Neuronal stem cell (in vitro differentiated cells): ENCODE data around the gene TSPOAP1.

Experiments used
- DNase-seq: peaks from one replicate; pipeline ENCODE4 v3.0.0-alpha.2; 2013; ENCODE audit warnings: low spot score
- H2AFZ ChIP-seq: one replicate; pipeline ENCODE4 v1.6.1; 2013; ENCODE audit warnings: mild to moderate bottlenecking, low read length, inconsistent platforms
- H2AK5ac ChIP-seq: 2 replicates; pipeline ENCODE4 v1.6.1; 2013; ENCODE audit warnings: low read depth, mild to moderate bottlenecking, inconsistent platforms, low read length, moderate library complexity, mixed read lengths
- H2BK120ac ChIP-seq: 2 replicates; pipeline ENCODE4 v1.6.1; 2013; ENCODE audit warnings: low read depth, mild to moderate bottlenecking, inconsistent platforms, low read length, moderate library complexity, mixed read lengths
- H2BK12ac ChIP-seq: one replicate; pipeline ENCODE4 v1.6.1; 2013; ENCODE audit warnings: low read length, inconsistent platforms
- H2BK15ac ChIP-seq: 2 replicates; pipeline ENCODE4 v1.6.1; 2013; ENCODE audit warnings: mild to moderate bottlenecking, low read length, inconsistent platforms, mixed read lengths
- H2BK5ac ChIP-seq: one replicate; pipeline ENCODE4 v1.6.1; 2013; ENCODE audit warnings: inconsistent platforms, mild to moderate bottlenecking, low read length, moderate library complexity
- H3K14ac ChIP-seq: one replicate; pipeline ENCODE4 v1.6.1; 2013; ENCODE audit warnings: low read length, inconsistent platforms
- H3K18ac ChIP-seq: 2 replicates; pipeline ENCODE4 v1.6.1; 2013; ENCODE audit warnings: low read length, inconsistent platforms
- H3K23ac ChIP-seq: 2 replicates; pipeline ENCODE4 v1.6.1; 2013; ENCODE audit warnings: low read depth, mild to moderate bottlenecking, mixed read lengths, low read length, inconsistent platforms; ENCODE audit not compliant: poor library complexity
- H3K27ac ChIP-seq: replicated peaks from 3 replicates; pipeline ENCODE4 v1.5.1; 2013; ENCODE audit warnings: low read length, inconsistent platforms
- H3K27me3 ChIP-seq, 3 experiments: 2 replicates each; pipeline ENCODE4 v1.6.1; 2013; ENCODE audit warnings: low read length in 3 of 3, mild to moderate bottlenecking in 2 of 3, inconsistent platforms in 1 of 3, low read depth in 1 of 3, mixed read lengths in 1 of 3, moderate library complexity in 1 of 3; ENCODE audit not compliant: control insufficient read depth in 3 of 3, insufficient read depth in 3 of 3
- H3K36me3 ChIP-seq, 2 donors: replicated peaks in 1 of 2; 2 replicates each; pipeline ENCODE4 v1.6.1; 2013; ENCODE audit warnings: low read length in 2 of 2; ENCODE audit not compliant: control insufficient read depth in 2 of 2, insufficient read depth in 2 of 2
- H3K4ac ChIP-seq: 2 replicates; pipeline ENCODE4 v1.6.1; 2013; ENCODE audit warnings: inconsistent platforms, mild to moderate bottlenecking, low read length, moderate library complexity
- H3K4me1 ChIP-seq, 2 donors: 1 replicate in 1 of 2; 2 replicates in 1 of 2; pipeline ENCODE4 v1.6.1; 2013; ENCODE audit warnings: low read length in 2 of 2, low read depth in 1 of 2; ENCODE audit not compliant: control insufficient read depth in 2 of 2, insufficient read depth in 1 of 2
- H3K4me2 ChIP-seq: one replicate; pipeline ENCODE4 v1.6.1; 2013; ENCODE audit warnings: mild to moderate bottlenecking, low read length, inconsistent platforms; ENCODE audit not compliant: insufficient read depth, poor library complexity, severe bottlenecking
- H3K4me3 ChIP-seq, 2 donors: 2 replicates each; pipeline ENCODE4 v1.5.1; 2013; ENCODE audit warnings: low read length in 2 of 2, mild to moderate bottlenecking in 2 of 2, inconsistent platforms in 1 of 2, moderate library complexity in 1 of 2
- H3K79me1 ChIP-seq: one replicate; pipeline ENCODE4 v1.6.1; 2013; ENCODE audit warnings: low read depth, mild to moderate bottlenecking, inconsistent platforms, low read length, moderate library complexity
- H3K9ac ChIP-seq: one replicate; pipeline ENCODE4 v1.6.1; 2013; ENCODE audit warnings: mild to moderate bottlenecking, low read depth, low read length, inconsistent platforms; ENCODE audit not compliant: poor library complexity
- H3K9me3 ChIP-seq, 2 donors: replicated peaks in 1 of 2; 2 replicates each; pipeline versions ENCODE3 to v1.6.1; 2013; ENCODE audit warnings: low read length in 2 of 2, mild to moderate bottlenecking in 2 of 2, inconsistent platforms in 1 of 2, low read depth in 1 of 2, mixed read lengths in 1 of 2, moderate library complexity in 1 of 2; ENCODE audit not compliant: control insufficient read depth in 2 of 2, insufficient read depth in 1 of 2
- H4K8ac ChIP-seq: one replicate; pipeline ENCODE4 v1.6.1; 2013; ENCODE audit warnings: low read depth, mild to moderate bottlenecking, inconsistent platforms, low read length, moderate library complexity
- H4K91ac ChIP-seq: one replicate; pipeline ENCODE4 v1.6.1; 2013; ENCODE audit warnings: low read length, low read depth, mild to moderate bottlenecking, inconsistent platforms; ENCODE audit not compliant: poor library complexity
- WGBS, 2 donors: extraction: QIAGEN DNeasy Blood & Tissue Kit; methylation state at CpG; one replicate each; pipeline ENCODE4 v1.1.7; 2013; ENCODE audit warnings: missing lambda C conversion rate in 2 of 2, mixed read lengths in 1 of 2; ENCODE audit not compliant: insufficient read length in 2 of 2, insufficient replicate concordance in 1 of 2; ENCODE audit errors: extremely low coverage in 2 of 2; 5-methylcytosine and 5-hydroxymethylcytosine counted together

The TSPOAP1 gene

GRCh38 chr17:58314706-58315015 is 13.9 kb downstream of the TSPOAP1 start:
- Histone ChIP-seq H2BK15ac (no peak overlapping the region), H2BK120ac (no peak overlapping the region), H3K36me3 (peaks cover 0 to 8% of the 10 kb centered on the region in 2 donors), H2BK12ac (no peak overlapping the region), H3K9me3 (no peaks in the 10 kb centered on the region), H3K9ac (no peak overlapping the region), H3K4me3 (no peak overlapping the region), H3K79me1 (no peaks in the 10 kb centered on the region), H4K8ac (no peak overlapping the region), H2AK5ac (no peak overlapping the region), H3K14ac (no peak overlapping the region), H2AFZ (no peak overlapping the region), H2BK5ac (no peak overlapping the region), H3K4me1 (no peaks in the 10 kb centered on the region), H3K23ac (no peak overlapping the region), H3K27me3 (peaks cover 0 to 4% (median 0%) of the 10 kb centered on the region in 3 experiments), H3K18ac (no peak overlapping the region), H3K4ac (no peak overlapping the region), H4K91ac (no peak overlapping the region), H3K27ac (no peak overlapping the region), H3K4me2 (no peak overlapping the region)
- WGBS, 2 donors: no CpG with 5 or more reads among the region's 6 CpGs
- no peak for DNase-seq

- Histone ChIP-seq H2BK5ac (no peak overlapping the region), H3K4me2 (no peak overlapping the region), H2AFZ (no peak overlapping the region), H4K8ac (no peak overlapping the region), H3K23ac (no peak overlapping the region), H3K36me3 (peaks cover 0 to 8% of the 10 kb centered on the region in 2 donors), H3K4ac (no peak overlapping the region), H2AK5ac (no peak overlapping the region), H3K27ac (no peak overlapping the region), H3K4me1 (peaks cover 0 to 2% of the 10 kb centered on the region in 2 donors), H3K9ac (no peak overlapping the region), H3K9me3 (no peaks in the 10 kb centered on the region), H3K79me1 (no peaks in the 10 kb centered on the region), H3K18ac (no peak overlapping the region), H3K14ac (no peak overlapping the region), H3K27me3 (peaks cover 0 to 8% (median 0%) of the 10 kb centered on the region in 3 experiments), H2BK12ac (no peak overlapping the region), H4K91ac (no peak overlapping the region), H2BK15ac (no peak overlapping the region), H2BK120ac (no peak overlapping the region), H3K4me3 (no peak overlapping the region)
- no peak for DNase-seq
- WGBS, 2 donors: no CpG with 5 or more reads among the region's 7 CpGs
These were observed 14.5 kb downstream of the TSPOAP1 start for GRCh38 chr17:58313815-58314705.

- no peak overlapping the region for H3K9ac ChIP-seq
- no peak overlapping the region for H2BK5ac ChIP-seq
- H3K23ac ChIP-seq: no peak overlapping the region
- H3K14ac ChIP-seq: no peak overlapping the region
- no CpG with 5 or more reads among the region's 1 CpG for WGBS, 2 donors
- H3K27ac ChIP-seq: no peak overlapping the region
- no peak overlapping the region for H2BK15ac ChIP-seq
- no peak for DNase-seq
- H3K4me1 ChIP-seq: peaks cover 0 to 6% of the 10 kb centered on the region in 2 donors
- H4K8ac ChIP-seq: no peak overlapping the region
- no peak overlapping the region for H3K18ac ChIP-seq
- no peak overlapping the region for H2BK120ac ChIP-seq
- no peak overlapping the region for H2AK5ac ChIP-seq
- H3K4ac ChIP-seq: no peak overlapping the region
- no peak overlapping the region for H3K4me3 ChIP-seq
- no peaks in the 10 kb centered on the region for H3K9me3 ChIP-seq
- H3K79me1 ChIP-seq: peaks cover 3% of the 10 kb centered on the region
- H3K27me3 ChIP-seq: peaks cover 0 to 15% (median 0%) of the 10 kb centered on the region in 3 experiments
- H2BK12ac ChIP-seq: no peak overlapping the region
- no peak overlapping the region for H4K91ac ChIP-seq
- peaks cover 0 to 8% of the 10 kb centered on the region in 2 donors for H3K36me3 ChIP-seq
- H3K4me2 ChIP-seq: no peak overlapping the region
- H2AFZ ChIP-seq: peak overlapping the region; percentile 20
These were observed 15.8 kb downstream of the TSPOAP1 start for GRCh38 chr17:58312829-58313228.

GRCh38 chr17:58312021-58312630 is 16.5 kb downstream of the TSPOAP1 start:
- Histone ChIP-seq H2BK120ac (no peak overlapping the region), H2AFZ (peak overlapping the region; percentile 20), H3K79me1 (peaks cover 3% of the 10 kb centered on the region), H4K91ac (peak overlapping the region; percentile 38), H3K27me3 (peaks cover 0 to 21% (median 0%) of the 10 kb centered on the region in 3 experiments), H2BK15ac (no peak overlapping the region), H3K9ac (peak overlapping the region; percentile 70), H3K9me3 (no peaks in the 10 kb centered on the region), H3K4ac (no peak overlapping the region), H3K4me3 (no peak overlapping the region), H2BK12ac (no peak overlapping the region), H3K27ac (no peak overlapping the region), H3K36me3 (peaks cover 0 to 8% of the 10 kb centered on the region in 2 donors), H3K23ac (peak overlapping the region; percentile 89), H4K8ac (no peak overlapping the region), H3K4me2 (no peak overlapping the region), H2AK5ac (peak overlapping the region; percentile 46), H3K4me1 (peaks cover 0 to 6% of the 10 kb centered on the region in 2 donors), H3K14ac (peak overlapping the region; percentile 71), H2BK5ac (no peak overlapping the region), H3K18ac (peak overlapping the region; percentile 38)
- no peak for DNase-seq
- WGBS, 2 donors: no CpG with 5 or more reads among the region's 23 CpGs
